Raji (cell line): ENCODE measurements around the gene EGR1.

Source experiments
- POLR2A ChIP-seq: IDR thresholded peaks from 2 replicates; pipeline ENCODE4 v1.6.1; 2011; ENCODE audit warnings: low read depth, low read length, control low read depth; ENCODE audit not compliant: insufficient read depth

EGR1 gene

DNA sequence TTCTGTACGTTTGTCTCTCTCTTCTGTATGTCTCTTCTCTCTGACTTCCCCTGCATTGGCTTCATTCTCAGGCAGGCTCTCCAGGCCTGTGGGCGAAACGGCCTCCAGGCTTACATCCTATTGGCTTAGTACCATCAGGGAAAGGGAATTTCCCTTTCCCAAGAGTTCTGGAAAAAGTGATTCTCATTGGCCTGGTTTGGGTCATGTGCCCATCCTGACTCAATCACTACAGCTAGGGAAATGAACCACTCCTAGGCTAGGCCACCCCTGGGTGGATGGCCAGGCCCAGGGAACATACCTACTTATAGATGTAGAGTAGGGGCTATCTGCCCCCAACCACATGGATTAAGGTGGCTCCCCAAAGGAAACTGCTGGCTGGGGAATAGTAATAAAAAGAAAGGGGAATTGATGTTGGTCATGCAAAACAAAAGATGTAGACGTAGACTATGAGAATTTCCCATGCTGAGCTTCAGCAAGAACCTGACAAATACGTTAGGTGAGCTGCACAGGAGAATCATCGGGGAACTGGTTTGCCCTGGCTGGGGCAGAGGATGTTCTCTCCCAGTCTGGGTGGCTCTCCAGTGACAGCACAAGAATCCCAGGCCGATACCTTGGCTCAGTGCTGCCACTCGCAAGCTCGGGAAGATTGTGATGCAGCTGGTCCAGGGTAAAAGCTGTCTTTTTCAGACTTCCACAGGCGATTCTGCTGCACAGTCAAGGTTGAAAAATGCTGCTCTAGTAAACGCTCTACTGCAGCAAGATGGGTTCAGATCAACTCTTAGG lies 3.7 kb upstream of the EGR1 start:
- no peak for TF ChIP-seq POLR2A

DNA sequence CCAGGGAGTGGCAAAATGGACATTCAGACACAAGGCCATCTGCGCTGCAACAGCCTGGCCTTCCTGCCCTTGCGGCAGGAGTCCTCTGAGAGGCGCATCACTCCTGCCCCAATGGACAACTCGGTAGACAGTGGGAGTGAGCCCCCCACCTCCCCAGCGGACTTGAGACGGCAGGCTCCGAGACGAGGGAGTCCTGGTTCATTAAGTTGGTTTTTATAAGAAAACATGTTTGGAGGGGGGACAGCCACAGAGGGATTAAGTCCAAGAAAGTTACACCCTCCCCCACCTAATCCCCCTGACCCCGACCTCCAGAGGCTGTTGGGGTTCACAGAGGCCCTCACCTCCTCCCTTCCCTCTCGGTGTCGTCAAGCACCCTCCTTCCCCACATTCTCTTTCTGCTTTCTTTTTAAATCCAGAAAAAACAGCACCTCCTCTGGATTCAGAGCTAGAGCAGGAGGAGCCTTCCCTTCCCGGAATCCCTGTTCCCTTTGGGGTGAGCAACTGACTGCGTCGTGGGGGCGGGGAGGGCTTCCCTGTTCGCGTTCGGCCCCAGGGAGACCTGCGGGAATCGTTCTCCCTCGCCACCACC lies 1.8 kb upstream of the EGR1 start:
- TF ChIP-seq POLR2A = no peak

DNA sequence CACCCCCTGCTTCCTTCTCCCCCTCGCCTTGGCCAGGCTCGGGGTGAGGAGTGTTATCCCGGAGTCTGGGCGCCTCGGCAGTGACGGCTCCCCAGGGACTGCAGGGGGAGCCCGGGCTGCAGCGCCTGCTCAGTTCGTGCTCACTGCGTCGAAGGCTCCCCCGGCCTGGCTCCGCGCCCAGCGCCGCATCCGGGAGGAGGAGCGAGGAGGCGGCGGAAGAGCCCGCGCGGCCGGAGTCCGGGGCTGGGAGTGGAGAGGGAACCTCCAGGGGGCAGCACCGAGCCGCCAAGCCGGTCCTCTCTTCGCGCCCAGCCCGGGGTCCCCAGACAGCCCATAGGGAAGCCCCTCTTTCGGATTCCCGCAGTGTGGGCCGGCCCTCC lies 1.3 kb upstream of the EGR1 start:
- TF ChIP-seq POLR2A = no peak; the same call in none of the 2 replicates

DNA sequence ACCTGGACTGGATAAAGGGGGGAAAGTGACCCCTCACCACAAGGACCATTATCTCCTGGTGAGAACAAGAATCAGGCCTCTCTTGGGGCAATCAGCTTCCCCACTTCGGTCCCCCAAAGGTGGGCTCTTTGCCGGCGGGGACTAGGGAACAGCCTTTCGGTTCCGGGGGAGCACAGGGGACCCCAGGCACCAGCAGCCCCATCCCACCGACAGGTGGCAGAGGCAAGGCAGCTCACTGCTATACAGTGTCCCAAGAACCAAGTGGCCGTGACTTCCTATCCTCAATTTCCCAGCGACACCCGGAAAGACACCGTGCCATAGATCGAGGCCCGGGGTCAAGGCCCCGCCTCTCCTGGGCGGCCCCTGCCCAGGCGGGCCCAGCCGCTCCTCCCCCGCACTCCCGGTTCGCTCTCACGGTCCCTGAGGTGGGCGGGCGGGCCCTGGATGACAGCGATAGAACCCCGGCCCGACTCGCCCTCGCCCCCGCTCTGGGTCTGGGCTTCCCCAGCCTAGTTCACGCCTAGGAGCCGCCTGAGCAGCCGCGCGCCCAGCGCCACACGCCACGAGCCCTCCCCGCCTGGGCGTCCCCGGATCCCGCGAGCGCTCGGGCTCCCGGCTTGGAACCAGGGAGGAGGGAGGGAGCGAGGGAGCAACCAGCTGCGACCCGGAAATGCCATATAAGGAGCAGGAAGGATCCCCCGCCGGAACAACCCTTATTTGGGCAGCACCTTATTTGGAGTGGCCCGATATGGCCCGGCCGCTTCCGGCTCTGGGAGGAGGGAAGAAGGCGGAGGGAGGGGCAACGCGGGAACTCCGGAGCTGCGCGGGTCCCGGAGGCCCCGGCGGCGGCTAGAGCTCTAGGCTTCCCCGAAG lies 655 bp upstream of the EGR1 start:
- peak; percentile 71 for TF ChIP-seq POLR2A

DNA sequence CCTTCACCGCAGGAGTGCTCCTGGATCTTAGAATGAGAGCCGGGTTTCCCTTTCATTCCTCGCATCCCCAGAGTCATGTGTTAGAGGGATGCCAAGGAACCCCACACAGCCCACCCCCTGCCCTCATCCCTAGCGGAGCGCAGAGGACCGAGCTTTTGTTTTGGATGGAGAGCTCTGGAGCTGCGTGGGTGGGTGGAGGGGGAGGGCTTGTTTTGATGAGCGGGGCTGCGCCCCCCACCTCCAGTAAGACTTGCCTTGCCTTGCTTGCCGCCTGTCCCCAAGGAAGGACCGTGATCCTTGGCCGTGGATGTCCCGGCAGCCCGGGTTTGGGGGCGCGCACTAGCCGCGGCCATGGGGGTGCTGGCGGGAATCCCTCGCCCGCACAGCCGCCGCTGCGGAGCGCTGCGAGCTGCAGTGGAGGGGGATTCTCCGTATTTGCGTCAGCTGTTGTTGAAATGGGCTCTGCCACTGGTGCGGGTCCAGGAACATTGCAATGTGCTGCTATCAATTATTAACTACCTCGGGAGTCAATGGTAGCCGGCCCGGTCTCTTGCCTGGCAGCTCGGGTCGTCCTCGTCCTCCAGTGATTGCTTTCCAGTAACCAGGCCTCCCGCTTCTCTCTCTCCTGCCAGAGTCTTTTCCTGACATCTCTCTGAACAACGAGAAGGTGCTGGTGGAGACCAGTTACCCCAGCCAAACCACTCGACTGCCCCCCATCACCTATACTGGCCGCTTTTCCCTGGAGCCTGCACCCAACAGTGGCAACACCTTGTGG lies 1.0 kb downstream of the EGR1 start:
- no peak for TF ChIP-seq POLR2A

DNA sequence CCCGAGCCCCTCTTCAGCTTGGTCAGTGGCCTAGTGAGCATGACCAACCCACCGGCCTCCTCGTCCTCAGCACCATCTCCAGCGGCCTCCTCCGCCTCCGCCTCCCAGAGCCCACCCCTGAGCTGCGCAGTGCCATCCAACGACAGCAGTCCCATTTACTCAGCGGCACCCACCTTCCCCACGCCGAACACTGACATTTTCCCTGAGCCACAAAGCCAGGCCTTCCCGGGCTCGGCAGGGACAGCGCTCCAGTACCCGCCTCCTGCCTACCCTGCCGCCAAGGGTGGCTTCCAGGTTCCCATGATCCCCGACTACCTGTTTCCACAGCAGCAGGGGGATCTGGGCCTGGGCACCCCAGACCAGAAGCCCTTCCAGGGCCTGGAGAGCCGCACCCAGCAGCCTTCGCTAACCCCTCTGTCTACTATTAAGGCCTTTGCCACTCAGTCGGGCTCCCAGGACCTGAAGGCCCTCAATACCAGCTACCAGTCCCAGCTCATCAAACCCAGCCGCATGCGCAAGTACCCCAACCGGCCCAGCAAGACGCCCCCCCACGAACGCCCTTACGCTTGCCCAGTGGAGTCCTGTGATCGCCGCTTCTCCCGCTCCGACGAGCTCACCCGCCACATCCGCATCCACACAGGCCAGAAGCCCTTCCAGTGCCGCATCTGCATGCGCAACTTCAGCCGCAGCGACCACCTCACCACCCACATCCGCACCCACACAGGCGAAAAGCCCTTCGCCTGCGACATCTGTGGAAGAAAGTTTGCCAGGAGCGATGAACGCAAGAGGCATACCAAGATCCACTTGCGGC lies 1.8 kb downstream of the EGR1 start:
- no peak for TF ChIP-seq POLR2A

DNA sequence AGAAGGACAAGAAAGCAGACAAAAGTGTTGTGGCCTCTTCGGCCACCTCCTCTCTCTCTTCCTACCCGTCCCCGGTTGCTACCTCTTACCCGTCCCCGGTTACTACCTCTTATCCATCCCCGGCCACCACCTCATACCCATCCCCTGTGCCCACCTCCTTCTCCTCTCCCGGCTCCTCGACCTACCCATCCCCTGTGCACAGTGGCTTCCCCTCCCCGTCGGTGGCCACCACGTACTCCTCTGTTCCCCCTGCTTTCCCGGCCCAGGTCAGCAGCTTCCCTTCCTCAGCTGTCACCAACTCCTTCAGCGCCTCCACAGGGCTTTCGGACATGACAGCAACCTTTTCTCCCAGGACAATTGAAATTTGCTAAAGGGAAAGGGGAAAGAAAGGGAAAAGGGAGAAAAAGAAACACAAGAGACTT lies 2.4 kb downstream of the EGR1 start:
- TF ChIP-seq POLR2A = no peak

DNA sequence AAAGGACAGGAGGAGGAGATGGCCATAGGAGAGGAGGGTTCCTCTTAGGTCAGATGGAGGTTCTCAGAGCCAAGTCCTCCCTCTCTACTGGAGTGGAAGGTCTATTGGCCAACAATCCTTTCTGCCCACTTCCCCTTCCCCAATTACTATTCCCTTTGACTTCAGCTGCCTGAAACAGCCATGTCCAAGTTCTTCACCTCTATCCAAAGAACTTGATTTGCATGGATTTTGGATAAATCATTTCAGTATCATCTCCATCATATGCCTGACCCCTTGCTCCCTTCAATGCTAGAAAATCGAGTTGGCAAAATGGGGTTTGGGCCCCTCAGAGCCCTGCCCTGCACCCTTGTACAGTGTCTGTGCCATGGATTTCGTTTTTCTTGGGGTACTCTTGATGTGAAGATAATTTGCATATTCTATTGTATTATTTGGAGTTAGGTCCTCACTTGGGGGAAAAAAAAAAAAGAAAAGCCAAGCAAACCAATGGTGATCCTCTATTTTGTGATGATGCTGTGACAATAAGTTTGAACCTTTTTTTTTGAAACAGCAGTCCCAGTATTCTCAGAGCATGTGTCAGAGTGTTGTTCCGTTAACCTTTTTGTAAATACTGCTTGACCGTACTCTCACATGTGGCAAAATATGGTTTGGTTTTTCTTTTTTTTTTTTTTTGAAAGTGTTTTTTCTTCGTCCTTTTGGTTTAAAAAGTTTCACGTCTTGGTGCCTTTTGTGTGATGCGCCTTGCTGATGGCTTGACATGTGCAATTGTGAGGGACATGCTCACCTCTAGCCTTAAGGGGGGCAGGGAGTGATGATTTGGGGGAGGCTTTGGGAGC lies 3.1 kb downstream of the EGR1 start:
- no peak for TF ChIP-seq POLR2A

DNA sequence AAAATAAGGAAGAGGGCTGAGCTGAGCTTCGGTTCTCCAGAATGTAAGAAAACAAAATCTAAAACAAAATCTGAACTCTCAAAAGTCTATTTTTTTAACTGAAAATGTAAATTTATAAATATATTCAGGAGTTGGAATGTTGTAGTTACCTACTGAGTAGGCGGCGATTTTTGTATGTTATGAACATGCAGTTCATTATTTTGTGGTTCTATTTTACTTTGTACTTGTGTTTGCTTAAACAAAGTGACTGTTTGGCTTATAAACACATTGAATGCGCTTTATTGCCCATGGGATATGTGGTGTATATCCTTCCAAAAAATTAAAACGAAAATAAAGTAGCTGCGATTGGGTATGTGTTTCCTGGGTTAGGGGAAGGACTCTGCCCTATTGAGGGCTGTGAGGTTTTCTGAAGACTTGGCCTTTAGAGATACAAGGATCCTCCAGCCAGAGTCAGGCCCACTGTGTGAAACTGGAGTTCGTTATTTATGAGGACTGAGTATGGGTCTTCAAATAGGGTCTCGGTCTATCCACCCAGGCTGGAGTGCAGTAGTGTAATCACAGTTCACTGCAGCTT lies 3.8 kb downstream of the EGR1 start:
- TF ChIP-seq POLR2A = no peak

DNA sequence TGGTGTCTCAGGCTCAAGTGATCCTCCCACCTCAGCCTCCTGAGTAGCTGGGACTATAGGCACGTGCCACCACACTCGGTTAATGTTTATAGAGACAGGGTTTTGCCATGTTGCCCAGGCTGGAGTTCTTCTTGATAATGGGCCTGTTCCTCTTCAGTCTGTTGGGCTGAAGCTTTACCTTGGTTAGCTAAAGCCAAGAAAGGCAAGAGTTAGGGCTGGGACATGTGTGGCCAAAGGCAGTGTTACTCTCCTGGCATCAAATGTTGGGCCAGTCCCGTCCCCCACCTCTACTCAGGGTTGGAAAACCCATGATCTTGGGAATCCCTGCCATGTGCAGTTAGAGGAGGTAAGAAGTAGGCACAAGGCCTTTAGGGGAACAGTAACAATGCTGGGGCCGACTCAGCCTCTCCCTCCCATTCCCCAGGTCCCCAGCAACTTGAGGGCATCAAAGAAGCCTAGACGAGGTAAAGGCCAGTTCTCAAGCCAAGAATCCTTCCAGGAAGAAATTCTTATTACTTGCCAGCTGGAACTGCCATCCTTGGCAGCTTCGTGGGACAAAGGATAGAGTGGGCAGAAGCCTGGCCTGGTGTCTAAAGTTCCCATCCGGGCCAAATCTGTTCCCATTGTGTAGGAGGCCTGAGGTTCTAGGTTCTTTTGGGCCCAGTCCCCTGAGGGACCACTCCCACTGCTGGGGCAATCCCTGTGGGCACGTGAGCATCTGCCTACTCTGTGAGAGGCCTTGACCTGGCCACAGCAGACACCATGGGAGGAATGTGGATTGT lies 4.5 kb downstream of the EGR1 start:
- TF ChIP-seq POLR2A = peak; percentile 19; the same call in 1 of the 2 replicates

DNA sequence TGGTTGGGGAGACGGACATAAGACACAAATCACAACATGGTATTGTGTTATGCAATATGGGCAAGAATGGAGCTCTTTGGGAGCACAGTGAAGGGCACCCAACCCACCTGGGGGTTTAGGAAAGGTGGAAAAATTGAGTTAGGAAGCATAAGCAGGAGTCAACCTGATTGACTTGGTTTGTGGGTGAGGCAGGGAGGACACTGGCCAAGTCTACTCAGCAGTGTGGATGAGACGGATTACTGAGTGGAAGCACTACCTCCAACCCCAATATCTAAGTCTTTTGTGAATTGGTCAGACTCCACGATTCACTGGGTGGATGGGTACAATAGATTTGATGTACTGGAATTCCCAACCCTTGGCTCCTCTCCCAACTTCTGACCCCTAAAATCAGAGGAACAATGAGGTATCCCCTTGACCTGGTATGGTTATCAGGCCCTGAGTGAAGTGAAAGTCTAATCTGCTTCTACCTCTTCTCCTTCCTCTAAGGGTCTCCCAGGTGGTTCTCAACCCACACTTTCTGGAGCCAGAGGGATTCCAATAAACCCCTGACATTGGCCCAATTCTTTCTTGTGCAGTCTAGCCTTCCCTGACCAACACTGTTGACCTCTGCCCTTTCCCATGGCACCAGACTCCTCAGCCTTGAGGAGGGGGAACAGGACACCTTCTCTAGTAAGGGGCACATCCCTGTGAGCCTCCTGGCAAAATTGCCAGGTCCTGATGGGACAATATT lies 5.2 kb downstream of the EGR1 start:
- no peak for TF ChIP-seq POLR2A

DNA sequence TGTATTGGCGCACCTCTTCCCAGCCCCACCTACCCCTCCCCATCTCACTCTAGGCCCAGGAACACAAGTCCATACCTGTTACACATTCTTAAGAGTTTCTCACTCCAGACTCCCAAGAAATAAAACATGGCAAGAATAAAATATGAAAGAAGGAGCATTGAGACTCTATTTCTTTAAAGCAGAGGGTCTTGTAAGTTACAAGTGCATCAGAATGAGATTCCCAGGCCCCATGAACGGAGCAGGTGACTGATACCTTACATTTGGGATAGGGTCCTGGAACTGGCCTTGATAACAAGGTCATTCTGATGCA lies 5.7 kb downstream of the EGR1 start:
- TF ChIP-seq POLR2A = no peak
